ENCODE measurements around the gene KIF4A.
"Not testable (repeated sequence)": the region's sequence is repeated elsewhere in the genome, so short reads cannot be mapped to it uniquely, and the experiment has no call there.

- TF ChIP-seq CTCF (conservative IDR thresholded peaks at IDR 0.05; ENCODE audit: low read depth, low read length); EZH2 (IDR thresholded peaks at IDR 0.05; ENCODE audit: low read length, unreplicated experiment); EZH2phosphoT487 (IDR thresholded peaks at IDR 0.05; ENCODE audit: borderline replicate concordance, low read length): not testable (repeated sequence)
These were observed 58.9 kb downstream of the KIF4A start for GRCh38 chrX:70348825-70349224.

Data from PC-3 (cell line).